ENCODE measurements around the gene TPRA1. TPM values are rescaled to one million over a fixed set of nuclear protein-coding genes. Genes with fewer than 3 reads are reported as not detected.

Gene TPRA1
- total RNA-seq, 1 experiment from 2014 or later, result 91.4 TPM

- Histone ChIP-seq H3K4me3 (no peak overlapping the region), H3K9me3 (no peaks in the 10 kb centered on the region), H3K36me3 (peaks cover 59% of the 10 kb centered on the region), H3K27me3 (no peaks in the 10 kb centered on the region)
- no peak for DNase-seq
Measured at GRCh38 chr3:127580327-127581060, 10.0 kb downstream of the TPRA1 start.

DNA sequence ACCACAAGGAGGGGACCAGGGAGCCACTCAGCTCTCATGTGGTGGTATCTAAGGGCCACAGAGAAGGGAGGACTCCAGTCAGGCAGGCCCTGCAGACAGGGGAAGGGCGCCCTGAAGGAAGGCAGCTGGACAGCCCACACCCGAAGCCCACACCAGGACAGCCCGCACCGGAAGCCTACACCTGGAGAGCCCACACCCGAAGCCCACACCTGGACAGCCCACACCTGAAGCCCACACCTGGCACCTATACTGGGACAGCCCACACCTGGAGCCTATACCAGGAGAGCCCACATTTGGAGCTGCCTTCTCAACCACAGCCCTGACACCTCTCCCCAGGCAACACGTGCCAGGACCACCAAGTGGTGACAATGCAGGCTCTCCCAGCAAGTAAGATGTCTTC is 11.7 kb downstream of the TPRA1 start:
- no peak for DNase-seq
- Histone ChIP-seq H3K4me3 (no peak overlapping the region), H3K27me3 (no peaks in the 10 kb centered on the region), H3K9me3 (no peaks in the 10 kb centered on the region), H3K36me3 (peaks cover 63% of the 10 kb centered on the region)

GRCh38 chr3:127578168-127578567 is 12.4 kb downstream of the TPRA1 start:
- Histone ChIP-seq H3K27me3 (no peaks in the 10 kb centered on the region), H3K9me3 (no peaks in the 10 kb centered on the region), H3K4me3 (no peak overlapping the region), H3K36me3 (peaks cover 67% of the 10 kb centered on the region)
- no peak for DNase-seq

GRCh38 chr3:127577448-127577847 is 13.1 kb downstream of the TPRA1 start:
- H3K36me3 ChIP-seq, result peaks cover 74% of the 10 kb centered on the region
- no peaks in the 10 kb centered on the region for H3K9me3 ChIP-seq
- no peak overlapping the region for H3K4me3 ChIP-seq
- DNase-seq, result no peak
- no peaks in the 10 kb centered on the region for H3K27me3 ChIP-seq

GRCh38 chr3:127574880-127575878 is 15.4 kb downstream of the TPRA1 start:
- Histone ChIP-seq H3K4me3 (no peak overlapping the region), H3K36me3 (peaks cover 81% of the 10 kb centered on the region), H3K9me3 (no peaks in the 10 kb centered on the region), H3K27me3 (no peaks in the 10 kb centered on the region)
- DNase-seq, result peak; percentile 72

DNA sequence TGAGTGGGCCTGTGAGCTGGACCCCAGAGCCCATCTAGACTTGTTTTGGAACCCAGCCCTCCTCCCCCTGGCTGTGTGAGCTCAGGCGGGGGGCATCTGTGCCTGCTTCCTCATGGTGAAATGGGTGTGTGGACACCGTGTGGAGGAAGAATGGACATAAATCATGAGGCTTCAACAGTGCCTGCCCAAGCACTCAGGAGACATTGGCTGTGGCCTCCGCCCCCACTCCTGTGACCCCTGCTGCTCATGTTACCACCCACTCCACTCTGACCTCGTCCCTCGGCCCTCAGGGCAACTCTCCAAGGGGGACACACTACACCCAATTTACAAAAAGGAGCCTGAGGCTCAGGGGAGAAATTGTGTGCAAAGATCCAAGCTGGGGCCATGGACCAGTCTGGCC is 16.6 kb downstream of the TPRA1 start:
- H3K9me3 ChIP-seq, result no peaks in the 10 kb centered on the region
- peaks cover 72% of the 10 kb centered on the region for H3K36me3 ChIP-seq
- no peak for DNase-seq
- H3K4me3 ChIP-seq, result no peak overlapping the region
- no peaks in the 10 kb centered on the region for H3K27me3 ChIP-seq

DNA sequence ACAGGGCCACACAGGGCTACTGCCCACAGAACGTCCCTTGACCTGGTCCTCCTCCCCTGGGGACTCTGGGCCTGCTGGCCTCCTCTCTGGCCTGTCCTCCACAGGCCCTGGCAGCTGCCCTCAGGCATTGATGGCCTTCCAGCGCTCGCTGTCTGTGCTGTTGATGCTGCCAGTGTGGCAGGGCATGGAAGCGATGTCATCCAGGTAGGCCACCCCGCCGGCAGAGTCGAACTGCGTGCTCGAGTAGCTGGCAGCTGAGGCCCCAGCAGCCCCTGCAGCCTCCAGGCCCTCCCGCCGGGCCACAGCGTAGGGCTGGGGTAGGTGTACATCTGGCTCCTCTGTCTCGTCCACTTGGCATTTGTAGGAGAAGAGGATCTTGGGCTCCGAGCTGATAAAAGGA is 17.1 kb downstream of the TPRA1 start:
- H3K9me3 ChIP-seq, result no peaks in the 10 kb centered on the region
- H3K4me3 ChIP-seq, result no peak overlapping the region
- H3K27me3 ChIP-seq, result no peaks in the 10 kb centered on the region
- peaks cover 68% of the 10 kb centered on the region for H3K36me3 ChIP-seq
- no peak for DNase-seq

DNA sequence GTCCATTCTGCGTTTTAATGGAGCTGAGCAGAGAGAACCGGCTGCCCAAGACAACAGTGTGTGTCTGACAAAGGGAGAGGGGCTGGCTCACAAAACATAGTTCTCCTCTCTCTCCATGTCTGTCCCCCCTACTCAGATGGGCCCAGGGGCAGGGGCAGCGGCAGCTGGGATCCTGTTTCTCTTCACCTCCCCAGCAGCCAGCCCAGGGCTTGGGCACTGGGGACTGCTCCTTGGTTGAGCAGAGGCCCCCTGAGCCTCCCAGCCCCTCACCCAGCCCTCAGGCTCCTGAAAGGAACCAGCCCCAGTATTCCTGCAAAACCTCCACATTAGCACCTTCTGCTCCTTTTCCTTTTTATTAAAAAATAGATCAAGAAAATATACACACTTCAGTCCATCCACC is 17.8 kb downstream of the TPRA1 start:
- peaks cover 63% of the 10 kb centered on the region for H3K36me3 ChIP-seq
- H3K9me3 ChIP-seq, result no peaks in the 10 kb centered on the region
- H3K27me3 ChIP-seq, result no peaks in the 10 kb centered on the region
- no peak for DNase-seq
- H3K4me3 ChIP-seq, result no peak overlapping the region

GRCh38 chr3:127572186-127572585 is 18.3 kb downstream of the TPRA1 start:
- Histone ChIP-seq H3K27me3 (no peaks in the 10 kb centered on the region), H3K9me3 (no peaks in the 10 kb centered on the region), H3K4me3 (no peak overlapping the region), H3K36me3 (peaks cover 59% of the 10 kb centered on the region)
- DNase-seq, result no peak

DNA sequence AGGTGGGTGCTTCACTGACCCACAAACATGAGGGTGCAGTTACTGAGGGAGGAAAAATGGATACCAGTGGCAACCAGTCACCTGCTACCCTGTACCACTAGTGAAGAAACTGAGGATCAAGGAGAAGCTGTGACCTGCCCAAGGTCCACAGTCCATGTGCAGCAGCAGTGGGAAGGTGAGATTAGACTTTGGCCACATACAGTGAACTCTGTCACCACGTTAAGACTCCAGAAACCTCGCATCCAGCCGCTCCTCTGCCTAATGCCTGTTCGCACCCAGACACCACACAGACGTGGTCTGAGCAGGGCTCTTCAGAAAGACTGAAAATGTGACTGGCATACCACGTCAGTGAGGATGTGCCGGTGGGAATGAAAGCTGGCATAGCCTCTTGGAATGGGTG is 20.0 kb downstream of the TPRA1 start:
- H3K9me3 ChIP-seq, result no peaks in the 10 kb centered on the region
- peaks cover 49% of the 10 kb centered on the region for H3K36me3 ChIP-seq
- no peak overlapping the region for H3K4me3 ChIP-seq
- H3K27me3 ChIP-seq, result no peaks in the 10 kb centered on the region
- DNase-seq, result no peak

DNA sequence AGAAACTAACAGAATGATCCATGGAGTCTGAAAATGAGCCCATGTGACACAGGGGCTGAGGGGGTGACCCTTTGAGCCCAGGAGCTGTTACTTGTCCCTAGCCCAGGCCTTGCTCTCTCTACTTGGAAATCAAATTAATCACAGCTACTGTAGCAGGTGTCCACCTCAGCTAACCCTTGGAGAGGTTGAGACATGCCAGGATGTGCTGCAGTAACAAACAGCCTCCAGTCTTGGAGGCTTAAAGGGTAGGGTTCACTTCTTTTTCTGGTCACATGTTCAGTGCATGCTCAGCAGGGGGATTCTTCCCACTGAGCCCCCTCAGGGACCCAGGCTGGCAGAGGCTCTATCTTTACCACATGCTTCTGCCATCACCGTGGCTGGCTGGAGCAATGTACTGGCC is 21.4 kb downstream of the TPRA1 start:
- H3K9me3 ChIP-seq, result no peaks in the 10 kb centered on the region
- DNase-seq, result no peak
- H3K36me3 ChIP-seq, result peaks cover 38% of the 10 kb centered on the region
- no peak overlapping the region for H3K4me3 ChIP-seq
- H3K27me3 ChIP-seq, result no peaks in the 10 kb centered on the region

DNA sequence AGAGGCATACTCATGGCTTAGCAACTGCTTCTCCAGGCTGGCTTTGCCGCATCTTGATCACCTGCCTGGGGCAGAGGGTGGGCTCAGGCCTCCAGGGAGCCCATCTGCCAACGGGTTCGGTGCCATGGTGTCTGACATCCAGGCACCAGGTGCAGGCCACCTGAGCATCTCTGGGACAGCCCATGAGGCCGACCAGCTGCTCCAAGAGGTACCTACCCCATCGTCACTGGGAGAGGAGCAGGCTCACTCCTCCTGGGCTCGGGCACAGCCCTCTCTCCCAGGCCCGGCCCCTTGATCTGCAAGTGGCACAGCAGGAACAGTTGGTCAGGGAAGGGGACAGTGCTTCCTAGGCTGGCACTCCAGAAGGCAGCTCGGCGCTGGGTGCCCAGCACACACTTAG is 21.9 kb downstream of the TPRA1 start:
- Histone ChIP-seq H3K9me3 (no peaks in the 10 kb centered on the region), H3K27me3 (no peaks in the 10 kb centered on the region), H3K36me3 (peaks cover 33% of the 10 kb centered on the region), H3K4me3 (no peak overlapping the region)
- DNase-seq, result no peak

DNA sequence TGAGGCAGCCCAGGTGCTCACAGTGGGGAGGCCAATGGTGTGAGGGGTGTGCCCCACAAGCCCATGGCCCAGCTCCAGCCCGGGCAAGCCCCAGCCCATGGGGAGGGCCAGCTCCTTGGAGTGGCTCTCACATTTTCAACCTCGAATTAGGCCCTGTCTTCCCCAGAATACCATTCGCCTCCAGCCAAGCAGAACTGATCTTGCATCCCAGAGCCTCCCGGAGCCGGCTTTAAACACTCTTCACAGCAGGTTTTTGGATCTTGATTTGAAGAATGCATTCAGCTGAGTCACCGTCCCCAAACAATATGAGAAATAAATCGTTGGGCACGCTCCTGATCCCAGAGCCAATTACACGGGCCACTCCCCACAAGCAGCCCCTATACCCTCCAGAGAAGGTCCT is 23.7 kb downstream of the TPRA1 start:
- peaks cover 17% of the 10 kb centered on the region for H3K36me3 ChIP-seq
- H3K9me3 ChIP-seq, result no peaks in the 10 kb centered on the region
- peak; percentile 82 for DNase-seq
- no peaks in the 10 kb centered on the region for H3K27me3 ChIP-seq
- H3K4me3 ChIP-seq, result no peak overlapping the region

DNA sequence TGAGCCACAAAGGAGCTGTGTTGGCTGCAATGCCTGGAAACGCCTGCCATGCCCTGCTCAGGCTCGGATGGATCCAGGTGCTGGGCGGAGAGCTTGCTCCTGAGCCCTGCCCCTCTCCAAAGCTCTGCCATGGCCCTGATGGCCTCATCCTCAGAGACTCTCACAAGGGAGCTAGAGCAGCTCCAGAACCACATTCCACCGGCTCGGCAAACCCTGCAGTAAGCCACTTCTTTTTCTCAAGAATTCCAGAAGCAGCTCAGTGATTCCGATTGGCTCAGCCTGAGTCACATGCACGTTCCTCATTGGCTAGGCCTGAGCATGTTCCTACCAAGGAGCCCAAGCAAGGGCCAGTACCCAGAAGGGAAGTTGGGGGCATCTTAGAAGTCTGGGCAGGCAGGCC is 24.8 kb downstream of the TPRA1 start:
- Histone ChIP-seq H3K4me3 (no peak overlapping the region), H3K9me3 (no peaks in the 10 kb centered on the region), H3K36me3 (peaks cover 5% of the 10 kb centered on the region), H3K27me3 (no peaks in the 10 kb centered on the region)
- no peak for DNase-seq

DNA sequence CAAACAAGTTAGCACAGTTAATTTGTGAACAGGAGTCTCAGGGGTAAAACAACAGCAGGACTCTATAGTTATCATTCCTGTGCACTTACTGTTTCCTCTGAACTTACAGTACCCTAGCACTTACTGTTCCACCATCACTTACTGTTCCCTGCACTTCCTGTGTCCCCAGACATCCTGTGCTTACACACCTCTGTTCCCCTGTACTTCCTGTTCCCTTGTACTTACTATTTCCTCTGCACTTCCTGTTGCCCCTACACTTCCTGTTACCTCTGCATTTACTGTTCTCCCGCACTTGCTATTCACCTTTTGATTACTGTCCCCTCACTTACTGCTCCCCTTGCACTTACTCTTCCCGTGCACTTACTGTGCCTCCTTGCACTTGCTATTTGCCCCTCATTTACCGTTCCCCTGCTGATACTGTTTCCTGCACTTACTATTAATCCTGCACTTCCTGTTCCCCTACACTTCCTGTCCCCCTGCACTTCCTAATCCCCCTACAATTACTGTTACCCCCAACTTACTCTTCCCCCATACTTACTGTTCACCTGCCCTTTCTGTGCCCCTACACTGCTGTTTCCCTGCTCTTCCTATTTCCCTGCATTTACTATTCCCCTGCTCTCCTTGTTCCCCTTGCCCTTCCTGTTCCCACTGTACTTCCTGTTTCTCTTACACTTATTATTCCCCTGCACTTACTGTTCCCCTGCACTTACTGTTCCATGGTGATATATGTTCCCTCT is 30.3 kb downstream of the TPRA1 start:
- no peaks in the 10 kb centered on the region for H3K36me3 ChIP-seq
- H3K4me3 ChIP-seq, result no peak overlapping the region
- no peak for DNase-seq
- H3K9me3 ChIP-seq, result peaks cover 4% of the 10 kb centered on the region; the same call in 1 of the 2 replicates
- H3K27me3 ChIP-seq, result no peaks in the 10 kb centered on the region

DNA sequence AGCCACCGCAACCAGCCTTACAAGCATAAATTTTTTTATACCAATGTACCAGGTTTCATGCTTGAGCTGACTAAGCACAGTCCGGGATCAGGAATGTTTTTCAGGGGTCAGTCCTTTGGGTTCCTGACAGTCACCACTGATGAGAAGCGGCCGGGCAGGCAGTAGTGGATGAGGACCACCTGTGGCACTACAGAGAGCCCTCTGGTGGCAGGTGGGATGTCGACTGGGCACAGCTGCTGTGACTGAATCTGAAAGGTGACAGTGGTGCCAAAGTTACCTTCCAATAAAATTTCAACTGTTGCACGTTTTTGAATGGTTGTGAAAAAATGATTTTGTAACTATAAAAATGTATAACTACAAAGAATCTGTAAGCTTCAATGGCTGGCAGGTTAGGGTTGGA is 34.0 kb downstream of the TPRA1 start:
- H3K27me3 ChIP-seq, result no peaks in the 10 kb centered on the region
- H3K9me3 ChIP-seq, result peaks cover 4% of the 10 kb centered on the region; the same call in 1 of the 2 replicates
- no peak overlapping the region for H3K4me3 ChIP-seq
- H3K36me3 ChIP-seq, result no peaks in the 10 kb centered on the region
- DNase-seq, result no peak

DNA sequence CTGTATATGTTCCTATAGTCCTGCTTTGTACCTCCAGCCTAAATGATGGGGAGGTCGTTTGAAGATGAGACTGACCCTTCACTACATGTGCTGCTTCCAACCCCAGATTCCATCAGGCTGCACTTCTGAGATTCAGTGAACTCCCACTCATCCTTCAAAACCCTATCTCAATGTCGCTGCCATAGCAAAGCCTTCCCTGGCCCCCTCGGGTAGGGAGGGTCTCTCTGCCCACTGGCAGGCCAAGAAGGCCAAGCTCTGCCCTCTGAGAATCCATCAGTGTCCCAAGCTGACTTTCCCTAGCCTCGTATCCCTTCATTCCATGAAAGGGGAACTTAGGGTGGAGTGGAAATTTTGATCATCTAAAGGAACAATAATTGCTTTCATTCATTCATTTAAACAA is 35.4 kb downstream of the TPRA1 start:
- H3K9me3 ChIP-seq, result peaks cover 3% of the 10 kb centered on the region; the same call in 1 of the 2 replicates
- no peaks in the 10 kb centered on the region for H3K36me3 ChIP-seq
- DNase-seq, result no peak
- no peak overlapping the region for H3K4me3 ChIP-seq
- H3K27me3 ChIP-seq, result no peaks in the 10 kb centered on the region

Data from MG63 (cell line).